ENCODE data around the gene BBS12.

Gene BBS12

DNA sequence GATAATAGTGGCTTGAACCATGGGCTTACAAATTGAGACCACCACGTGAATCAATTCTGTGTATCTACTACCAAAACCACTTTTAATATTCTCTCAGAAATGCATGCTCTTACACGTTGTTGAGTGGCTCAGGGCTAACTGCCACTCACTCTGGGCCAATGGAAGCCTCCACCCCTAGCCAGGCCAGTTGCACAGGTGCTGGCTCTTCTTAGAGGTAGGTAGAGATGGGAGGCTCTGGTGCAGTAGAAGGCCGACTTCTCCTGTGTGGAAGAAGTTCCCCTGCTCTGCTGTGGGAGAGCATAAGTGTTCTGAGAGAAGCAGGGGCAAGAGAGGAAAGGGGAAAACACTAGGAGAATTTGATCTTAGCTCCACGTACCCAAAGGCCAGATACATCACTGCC lies 25.0 kb upstream of the BBS12 start:
- Mint-ChIP-seq H3K4me3 (no peak overlapping the region), H3K27ac (no peak overlapping the region), H3K27me3 (ENCODE audit: low read depth) (no peaks in the 10 kb centered on the region)

DNA sequence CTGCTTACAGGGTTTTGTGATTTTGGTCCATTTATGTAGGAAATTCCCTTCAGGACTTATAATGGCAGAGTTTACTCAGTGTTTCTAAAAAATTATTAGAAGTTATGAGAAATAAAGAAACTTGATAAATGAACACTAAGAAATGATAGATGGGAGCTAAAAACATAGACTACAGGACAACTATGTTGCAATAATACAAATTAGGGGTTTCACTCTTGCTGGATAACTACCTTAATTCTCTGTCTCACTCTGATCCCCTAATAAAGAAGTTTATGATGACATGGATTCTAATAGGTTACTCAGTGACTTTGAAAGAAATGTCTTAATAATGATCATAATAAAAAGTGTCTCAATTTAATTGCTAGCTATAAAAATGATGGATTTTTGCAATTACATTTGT lies 23.3 kb upstream of the BBS12 start:
- Mint-ChIP-seq H3K36me3 (ENCODE audit: low read depth) (no peaks in the 10 kb centered on the region), H3K9me3 (no peaks in the 10 kb centered on the region), H3K4me3 (no peak overlapping the region), H3K4me1 (peaks cover 6% of the 10 kb centered on the region), H3K27me3 (ENCODE audit: low read depth) (no peaks in the 10 kb centered on the region), H3K27ac (no peak overlapping the region)
- TF ChIP-seq, protein P1, sequence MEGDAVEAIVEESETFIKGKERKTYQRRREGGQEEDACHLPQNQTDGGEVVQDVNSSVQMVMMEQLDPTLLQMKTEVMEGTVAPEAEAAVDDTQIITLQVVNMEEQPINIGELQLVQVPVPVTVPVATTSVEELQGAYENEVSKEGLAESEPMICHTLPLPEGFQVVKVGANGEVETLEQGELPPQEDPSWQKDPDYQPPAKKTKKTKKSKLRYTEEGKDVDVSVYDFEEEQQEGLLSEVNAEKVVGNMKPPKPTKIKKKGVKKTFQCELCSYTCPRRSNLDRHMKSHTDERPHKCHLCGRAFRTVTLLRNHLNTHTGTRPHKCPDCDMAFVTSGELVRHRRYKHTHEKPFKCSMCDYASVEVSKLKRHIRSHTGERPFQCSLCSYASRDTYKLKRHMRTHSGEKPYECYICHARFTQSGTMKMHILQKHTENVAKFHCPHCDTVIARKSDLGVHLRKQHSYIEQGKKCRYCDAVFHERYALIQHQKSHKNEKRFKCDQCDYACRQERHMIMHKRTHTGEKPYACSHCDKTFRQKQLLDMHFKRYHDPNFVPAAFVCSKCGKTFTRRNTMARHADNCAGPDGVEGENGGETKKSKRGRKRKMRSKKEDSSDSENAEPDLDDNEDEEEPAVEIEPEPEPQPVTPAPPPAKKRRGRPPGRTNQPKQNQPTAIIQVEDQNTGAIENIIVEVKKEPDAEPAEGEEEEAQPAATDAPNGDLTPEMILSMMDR (IDR thresholded peaks at IDR 0.05; ENCODE audit: unreplicated experiment in 3 of 3), result no peak

More for the DNA sequence above, 25.0 kb upstream of the BBS12 start:
- TF ChIP-seq, protein P1 (IDR thresholded peaks at IDR 0.05; ENCODE audit: unreplicated experiment in 3 of 3), result no peak
- Mint-ChIP-seq H3K36me3 (ENCODE audit: low read depth) (no peaks in the 10 kb centered on the region), H3K4me1 (peaks cover 6% of the 10 kb centered on the region), H3K9me3 (no peaks in the 10 kb centered on the region)

DNA sequence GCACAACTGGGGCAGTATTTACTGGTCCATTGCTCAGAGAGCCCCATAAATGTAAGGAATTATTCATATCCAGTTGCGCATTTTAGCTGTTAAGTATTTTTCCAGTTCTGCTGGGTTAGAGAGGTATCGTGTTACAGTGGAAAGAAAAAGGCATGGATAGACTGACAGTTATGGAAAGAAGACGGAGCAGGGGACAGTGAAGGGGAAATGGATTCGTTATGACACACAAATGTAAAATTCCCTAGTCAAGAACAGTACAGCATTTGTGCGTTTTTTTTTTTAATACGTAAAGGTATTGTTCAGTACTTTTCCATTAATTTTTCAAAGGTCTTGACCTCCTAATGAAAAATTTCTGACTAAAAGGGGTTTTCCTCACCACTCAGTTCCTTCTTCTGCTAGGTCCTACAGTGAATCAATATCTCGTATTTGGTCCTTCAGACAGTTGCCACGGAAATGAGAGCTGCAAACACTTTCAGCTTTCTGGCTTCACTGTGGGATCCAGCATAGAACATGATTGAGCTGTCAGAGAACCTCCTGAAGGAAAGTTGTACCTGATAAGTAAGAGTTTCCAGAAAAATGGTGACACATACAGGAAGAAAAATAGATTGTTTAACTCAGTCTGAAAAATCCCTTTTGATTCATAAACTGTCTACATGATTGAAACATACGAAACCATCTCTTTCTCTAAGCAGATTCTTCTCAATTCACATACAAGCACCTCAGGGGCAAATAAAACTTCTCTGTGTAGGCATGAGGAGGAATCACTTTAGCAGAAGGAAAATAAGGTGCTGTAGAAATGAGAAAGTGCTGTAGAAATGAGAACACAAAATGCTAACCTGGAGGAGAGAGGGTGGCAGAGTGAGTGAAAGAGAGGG lies 21.8 kb upstream of the BBS12 start:
- TF ChIP-seq, protein P1 (IDR thresholded peaks at IDR 0.05; ENCODE audit: unreplicated experiment in 3 of 3), result no peak
- Mint-ChIP-seq H3K9me3 (no peaks in the 10 kb centered on the region), H3K27me3 (ENCODE audit: low read depth) (no peaks in the 10 kb centered on the region), H3K27ac (peak overlapping the region in 2 of 3 experiments; percentile 1 to 49), H3K4me3 (no peak overlapping the region), H3K4me1 (peaks cover 6% of the 10 kb centered on the region), H3K36me3 (ENCODE audit: low read depth) (no peaks in the 10 kb centered on the region)

DNA sequence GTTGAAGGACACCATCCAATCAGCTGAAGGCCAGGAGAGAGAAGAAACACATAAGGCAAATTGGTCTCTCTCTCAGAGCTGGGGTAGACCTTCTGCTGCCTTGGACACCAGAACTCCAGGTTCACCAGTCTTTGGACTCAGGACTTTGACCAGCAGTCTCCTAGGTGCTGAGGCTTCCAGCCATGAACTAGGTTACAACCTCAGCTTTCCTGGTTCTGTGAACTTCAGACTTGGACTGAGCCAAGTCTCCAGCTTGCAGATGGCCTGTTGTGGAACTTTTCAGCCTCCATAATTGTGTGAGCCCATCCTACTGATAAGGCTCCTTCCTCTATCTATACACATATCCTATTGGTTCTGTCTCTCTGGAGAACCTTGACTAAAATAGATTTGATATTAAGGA lies 20.6 kb upstream of the BBS12 start:
- no peak overlapping the region for H3K4me3 Mint-ChIP-seq

DNA sequence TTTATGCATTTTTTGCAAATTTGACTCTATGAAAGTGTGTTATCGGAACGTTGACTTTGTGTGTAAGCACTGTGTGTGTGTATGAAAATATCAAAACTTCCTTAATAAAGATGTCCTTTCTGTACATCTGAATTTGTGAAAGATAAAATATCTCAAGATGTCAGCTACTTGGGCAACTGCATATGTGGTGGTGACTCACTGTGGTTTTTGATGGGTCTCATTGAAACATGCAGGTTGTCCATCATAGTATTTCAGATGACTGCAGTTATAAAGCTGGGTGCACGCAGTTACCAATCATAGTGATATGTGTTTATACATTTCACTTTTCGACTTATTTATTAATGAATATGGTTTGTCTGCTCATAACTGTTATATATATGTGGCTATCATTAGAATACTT lies 19.7 kb upstream of the BBS12 start:
- H3K27me3 Mint-ChIP-seq (ENCODE audit: low read depth), result no peaks in the 10 kb centered on the region
- H3K27ac Mint-ChIP-seq, result no peak overlapping the region
- no peak overlapping the region for H3K4me3 Mint-ChIP-seq
- H3K4me1 Mint-ChIP-seq, result peaks cover 6% of the 10 kb centered on the region
- no peaks in the 10 kb centered on the region for H3K36me3 Mint-ChIP-seq (ENCODE audit: low read depth)
- TF ChIP-seq, protein P1 (IDR thresholded peaks at IDR 0.05; ENCODE audit: unreplicated experiment in 3 of 3), result no peak
- H3K9me3 Mint-ChIP-seq, result no peaks in the 10 kb centered on the region

More for the DNA sequence above, 20.6 kb upstream of the BBS12 start:
- no peaks in the 10 kb centered on the region for H3K9me3 Mint-ChIP-seq
- TF ChIP-seq, protein P1 (IDR thresholded peaks at IDR 0.05; ENCODE audit: unreplicated experiment in 3 of 3), result no peak
- no peaks in the 10 kb centered on the region for H3K27me3 Mint-ChIP-seq (ENCODE audit: low read depth)
- no peak overlapping the region for H3K27ac Mint-ChIP-seq
- H3K36me3 Mint-ChIP-seq (ENCODE audit: low read depth), result no peaks in the 10 kb centered on the region
- peaks cover 6% of the 10 kb centered on the region for H3K4me1 Mint-ChIP-seq

DNA sequence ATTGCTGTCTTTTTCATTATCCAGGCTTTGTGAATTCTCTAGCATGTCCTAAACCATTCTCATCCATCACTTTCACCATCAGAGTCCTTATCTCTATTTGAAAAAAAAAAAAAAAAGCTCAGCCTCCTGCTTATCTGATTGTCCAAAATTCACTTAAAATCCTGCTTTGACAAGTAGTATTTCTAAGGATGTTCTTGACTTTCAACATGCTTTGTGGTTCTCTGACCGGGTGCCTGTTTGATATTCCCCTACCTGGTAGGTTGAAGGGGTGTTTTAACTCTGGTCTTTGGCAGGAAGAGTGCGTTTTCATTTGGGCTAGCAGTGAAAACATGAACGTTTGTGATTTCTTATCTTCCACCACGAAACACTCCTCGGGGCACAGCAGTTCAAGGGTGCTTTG lies 17.3 kb upstream of the BBS12 start:
- H3K9me3 Mint-ChIP-seq, result no peaks in the 10 kb centered on the region
- H3K4me1 Mint-ChIP-seq, result peaks cover 9% of the 10 kb centered on the region
- H3K27ac Mint-ChIP-seq, result no peak overlapping the region
- no peaks in the 10 kb centered on the region for H3K36me3 Mint-ChIP-seq (ENCODE audit: low read depth)
- H3K27me3 Mint-ChIP-seq (ENCODE audit: low read depth), result no peaks in the 10 kb centered on the region
- no peak overlapping the region for H3K4me3 Mint-ChIP-seq
- TF ChIP-seq, protein P1 (IDR thresholded peaks at IDR 0.05; ENCODE audit: unreplicated experiment in 3 of 3), result no peak
